ENCODE measurements around the gene PDPK1.

The PDPK1 gene

GRCh38 chr16:2537451-2538379 lies at the start of gene PDPK1:
PDPK1 (plus strand) TSS chr16:2538021; CDS start chr16:2538113, 92 bp downstream.
- peak; percentile 94 for DNase-seq

DNA sequence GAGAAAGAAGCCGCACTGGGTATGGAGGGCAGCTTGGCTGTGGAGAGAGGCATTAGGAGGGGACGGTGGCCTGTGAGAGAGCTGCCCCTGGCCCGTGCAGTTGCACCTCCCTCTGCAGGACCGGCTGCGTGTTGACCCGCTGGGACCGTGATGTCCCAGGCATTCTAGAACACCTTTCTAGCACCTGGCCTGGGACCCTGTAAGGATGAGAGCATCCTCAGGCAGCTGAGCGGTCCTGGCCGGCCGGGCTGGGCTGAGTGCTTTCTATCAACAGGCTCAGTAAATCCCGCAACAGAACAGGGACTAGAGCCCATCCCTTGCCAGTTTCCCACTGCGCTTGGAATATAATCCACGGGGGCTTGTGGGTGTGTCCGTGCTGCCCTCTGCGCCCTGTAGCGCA lies 48.2 kb upstream of the PDPK1 start:
- no peak for DNase-seq

DNA sequence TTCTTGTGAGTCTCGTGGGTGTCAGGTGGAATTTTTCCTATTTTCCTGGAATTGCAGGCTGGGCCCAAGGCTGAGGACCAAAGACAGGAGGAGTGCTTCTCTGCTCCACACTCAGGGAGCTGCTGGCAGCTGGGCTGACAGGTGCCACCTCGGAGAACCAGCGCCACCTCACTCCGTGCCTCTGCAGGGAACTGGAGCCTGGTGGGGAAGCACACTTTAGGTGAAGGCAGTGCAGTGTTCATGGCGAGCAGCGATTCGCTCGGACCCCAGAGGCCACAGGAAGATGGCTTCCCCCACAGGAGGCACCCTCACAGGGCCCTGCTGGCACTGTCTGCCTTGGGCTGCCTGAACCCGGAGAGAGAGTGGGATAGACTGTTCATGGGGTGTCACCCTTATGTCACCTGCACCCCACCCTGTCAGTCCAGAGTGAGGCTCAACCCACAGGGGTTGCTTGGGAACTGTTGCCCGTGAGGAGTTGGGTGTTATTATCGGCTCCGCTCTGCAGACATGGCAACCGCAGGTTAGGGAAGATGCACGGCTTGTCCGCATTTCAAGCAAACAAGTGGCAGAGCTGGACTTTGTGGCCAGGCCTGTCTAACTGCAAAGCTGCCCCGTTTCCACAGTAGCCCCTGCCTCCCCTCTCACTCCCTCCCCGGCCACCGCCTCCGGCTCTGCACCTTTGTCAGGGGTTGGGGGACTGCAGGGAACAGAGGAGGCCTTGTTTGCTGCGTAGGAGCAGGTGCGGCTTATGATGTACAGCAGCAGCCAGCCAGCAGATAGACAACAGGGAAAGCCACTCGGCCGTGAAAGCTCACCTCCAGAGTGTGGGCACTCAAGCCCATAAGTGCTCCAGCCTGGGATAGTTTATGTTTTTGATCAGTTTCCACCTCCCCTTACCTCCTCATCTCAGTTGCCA lies 47.4 kb upstream of the PDPK1 start:
- DNase-seq: no peak

DNA sequence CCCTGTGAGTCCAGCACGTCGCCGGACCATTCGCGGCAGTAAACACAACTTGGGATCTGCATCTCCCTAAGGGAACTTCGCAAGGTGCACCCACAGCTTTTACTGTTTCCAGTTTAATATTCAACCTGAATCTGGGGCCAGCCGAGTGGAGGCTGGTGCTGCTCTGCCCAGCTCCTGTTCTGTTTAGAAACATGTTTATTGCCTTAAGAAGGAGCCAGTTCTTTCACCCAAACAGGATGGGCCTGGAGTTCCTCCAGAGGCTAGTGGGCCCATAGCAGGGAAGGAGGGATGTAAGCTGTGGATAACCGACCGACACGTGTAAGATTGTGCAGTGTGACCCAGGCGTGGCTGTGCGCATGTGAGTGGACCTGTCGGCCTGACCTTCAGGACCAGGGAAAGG lies 45.5 kb upstream of the PDPK1 start:
- DNase-seq: no peak

DNA sequence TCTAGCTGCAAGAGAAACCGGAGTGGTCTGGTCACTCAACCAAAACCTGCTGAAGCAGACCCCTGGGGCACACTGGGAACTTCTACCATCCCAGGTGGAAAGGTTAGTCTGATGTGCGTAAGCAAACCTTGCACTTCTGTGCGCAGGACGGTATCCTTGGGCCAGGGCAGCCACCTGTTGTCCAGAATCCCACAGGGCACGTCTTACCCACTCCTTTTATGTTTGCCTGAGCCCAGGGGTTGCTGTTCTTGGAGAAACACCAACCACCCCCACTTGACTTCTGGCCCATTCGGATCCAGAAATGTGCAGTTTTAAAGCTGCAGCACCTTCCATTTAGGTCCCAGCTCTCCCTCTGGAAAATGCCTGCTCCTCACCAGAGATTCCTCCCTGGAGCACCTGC lies 44.2 kb upstream of the PDPK1 start:
- DNase-seq: no peak

DNA sequence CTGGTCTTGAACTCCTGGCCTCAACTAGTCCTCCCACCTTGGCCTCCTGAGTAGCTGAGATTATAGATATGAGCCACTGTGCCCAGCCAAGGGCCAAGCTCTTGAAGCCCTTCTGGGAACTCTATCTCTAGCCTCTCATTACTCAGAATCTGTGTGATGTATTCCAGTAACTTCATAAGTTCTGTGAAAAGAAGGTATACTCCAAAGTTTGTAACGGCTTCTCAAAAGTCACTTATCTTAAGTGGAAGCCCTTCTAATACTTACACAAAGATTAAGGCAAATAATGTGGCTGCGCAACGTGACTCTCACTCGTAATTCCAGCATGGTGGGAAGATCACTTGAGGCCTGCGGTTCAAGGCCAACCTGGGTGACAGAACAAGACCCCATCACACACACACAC lies 43.2 kb upstream of the PDPK1 start:
- no peak for DNase-seq

DNA sequence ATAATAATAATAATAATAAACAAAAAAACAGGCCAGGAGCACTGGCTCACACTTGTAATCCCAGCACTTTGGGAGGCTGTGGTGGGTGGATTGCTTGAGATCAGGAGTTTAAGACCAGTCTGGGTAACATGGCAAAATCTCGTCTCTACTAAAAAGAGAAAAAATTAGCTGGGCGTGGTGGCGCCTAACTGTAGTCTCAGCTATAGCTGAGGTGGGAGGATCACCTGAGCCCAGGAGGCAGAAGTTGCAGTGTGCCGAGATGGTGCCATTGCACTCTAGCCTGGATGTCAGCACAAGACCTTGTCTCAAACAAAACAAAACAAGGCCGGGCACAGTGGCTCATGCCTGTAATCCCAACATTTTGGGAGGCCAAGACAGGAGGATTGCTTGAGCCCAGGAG lies 42.8 kb upstream of the PDPK1 start:
- DNase-seq: no peak

DNA sequence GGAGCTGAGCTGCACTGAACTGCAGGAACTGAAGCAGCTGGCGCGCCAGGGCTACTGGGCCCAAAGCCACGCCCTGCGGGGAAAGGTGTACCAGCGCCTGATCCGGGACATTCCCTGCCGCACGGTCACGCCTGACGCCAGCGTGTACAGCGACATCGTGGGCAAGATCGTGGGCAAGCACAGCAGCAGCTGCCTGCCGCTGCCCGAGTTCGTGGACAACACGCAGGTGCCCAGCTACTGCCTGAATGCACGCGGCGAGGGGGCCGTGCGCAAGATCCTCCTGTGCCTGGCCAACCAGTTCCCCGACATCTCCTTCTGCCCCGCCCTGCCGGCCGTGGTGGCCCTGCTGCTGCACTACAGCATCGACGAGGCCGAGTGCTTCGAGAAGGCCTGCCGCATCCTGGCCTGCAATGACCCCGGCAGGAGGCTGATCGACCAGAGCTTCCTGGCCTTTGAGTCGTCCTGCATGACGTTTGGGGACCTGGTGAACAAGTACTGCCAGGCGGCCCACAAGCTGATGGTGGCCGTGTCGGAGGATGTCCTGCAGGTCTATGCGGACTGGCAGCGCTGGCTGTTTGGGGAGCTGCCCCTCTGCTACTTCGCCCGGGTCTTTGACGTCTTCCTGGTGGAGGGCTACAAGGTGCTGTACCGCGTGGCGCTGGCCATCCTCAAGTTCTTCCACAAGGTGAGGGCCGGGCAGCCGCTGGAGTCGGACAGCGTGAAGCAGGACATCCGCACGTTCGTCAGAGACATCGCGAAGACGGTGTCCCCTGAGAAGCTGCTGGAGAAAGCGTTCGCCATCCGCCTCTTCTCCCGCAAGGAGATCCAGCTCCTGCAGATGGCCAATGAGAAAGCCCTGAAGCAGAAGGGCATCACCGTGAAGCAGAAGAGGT lies 41.4 kb upstream of the PDPK1 start:
- DNase-seq: no peak

DNA sequence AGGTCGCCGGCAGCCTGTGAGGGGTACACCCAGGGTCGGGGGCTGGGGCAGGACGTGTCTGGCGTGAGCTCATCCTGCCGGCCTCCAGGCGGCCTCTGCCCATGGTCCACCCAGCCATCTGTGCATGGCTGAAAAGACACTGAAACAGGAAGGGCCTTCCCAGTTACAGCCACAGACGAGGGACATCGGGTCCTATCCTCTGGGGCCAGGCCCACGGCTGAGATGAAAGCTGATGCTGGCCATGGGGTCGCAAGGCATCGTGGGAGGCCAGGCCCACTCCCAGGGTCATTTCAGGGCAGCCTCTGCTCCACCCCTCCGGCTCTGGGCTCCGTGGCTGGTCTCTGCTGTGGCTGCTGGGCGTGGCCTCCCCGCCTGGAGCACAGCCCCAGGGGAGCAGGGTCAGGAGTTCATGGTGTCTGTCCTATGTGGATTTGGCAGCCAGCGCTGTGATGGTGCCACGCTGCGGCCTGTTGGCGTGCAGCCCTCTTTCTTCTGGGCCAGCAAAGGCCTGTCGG lies 40.6 kb upstream of the PDPK1 start:
- DNase-seq: no peak

DNA sequence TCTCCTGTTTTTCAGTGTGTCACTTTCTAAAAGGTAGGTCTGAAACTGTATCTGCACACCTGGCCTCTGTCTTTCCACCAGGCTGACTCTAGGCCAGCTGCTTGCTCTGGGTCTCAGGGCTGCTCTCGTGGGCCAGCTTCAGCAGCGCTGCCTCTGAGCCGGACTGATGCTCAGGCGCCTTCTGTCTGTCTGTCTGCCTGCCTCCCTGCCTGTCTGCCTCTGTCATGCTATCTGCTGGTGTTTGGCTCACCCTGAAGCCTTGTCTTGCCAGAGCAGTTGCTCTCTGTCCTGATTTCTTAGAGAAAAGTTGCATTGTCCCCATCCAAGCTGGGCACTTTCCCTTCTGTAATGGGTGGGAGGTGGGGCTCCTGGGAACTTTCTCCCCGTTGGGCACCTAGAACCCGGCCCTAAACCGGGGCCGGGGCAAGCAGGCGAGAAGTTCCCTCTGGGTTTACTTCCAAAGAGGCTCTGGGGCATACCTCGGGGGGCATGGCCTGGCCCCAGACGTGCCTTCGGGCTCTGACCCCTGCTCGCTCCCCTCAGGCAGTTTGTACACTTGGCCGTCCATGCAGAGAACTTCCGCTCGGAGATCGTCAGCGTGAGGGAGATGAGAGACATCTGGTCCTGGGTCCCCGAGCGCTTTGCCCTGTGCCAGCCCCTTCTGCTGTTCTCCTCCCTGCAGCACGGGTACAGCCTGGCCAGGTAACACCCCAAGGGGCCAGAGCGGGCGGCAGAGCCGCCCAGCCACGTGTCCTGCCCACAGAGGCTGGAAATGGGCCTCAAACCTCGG lies 39.9 kb upstream of the PDPK1 start:
- DNase-seq: no peak

- DNase-seq: no peak
These were observed 39.1 kb upstream of the PDPK1 start for GRCh38 chr16:2498531-2499253.

DNA sequence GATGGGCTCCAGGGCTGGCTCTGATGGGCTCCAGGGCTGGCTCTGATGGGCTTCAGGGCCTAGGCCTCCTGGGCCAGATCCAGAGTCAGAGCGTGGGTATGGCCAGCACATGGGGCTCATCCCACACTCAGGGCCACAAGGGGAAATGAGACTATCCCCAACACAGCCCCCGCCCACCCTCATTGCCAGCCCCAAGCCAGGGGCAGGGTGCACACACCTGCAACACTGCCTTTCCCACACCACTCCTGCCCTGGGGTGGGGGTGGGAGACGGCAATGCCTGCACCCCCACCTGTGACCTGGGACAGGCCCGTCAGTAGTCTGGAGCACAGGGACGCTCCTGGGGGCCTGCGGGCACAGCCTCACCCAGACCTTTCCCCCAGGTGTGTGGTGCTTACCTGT lies 38.4 kb upstream of the PDPK1 start:
- DNase-seq: no peak

DNA sequence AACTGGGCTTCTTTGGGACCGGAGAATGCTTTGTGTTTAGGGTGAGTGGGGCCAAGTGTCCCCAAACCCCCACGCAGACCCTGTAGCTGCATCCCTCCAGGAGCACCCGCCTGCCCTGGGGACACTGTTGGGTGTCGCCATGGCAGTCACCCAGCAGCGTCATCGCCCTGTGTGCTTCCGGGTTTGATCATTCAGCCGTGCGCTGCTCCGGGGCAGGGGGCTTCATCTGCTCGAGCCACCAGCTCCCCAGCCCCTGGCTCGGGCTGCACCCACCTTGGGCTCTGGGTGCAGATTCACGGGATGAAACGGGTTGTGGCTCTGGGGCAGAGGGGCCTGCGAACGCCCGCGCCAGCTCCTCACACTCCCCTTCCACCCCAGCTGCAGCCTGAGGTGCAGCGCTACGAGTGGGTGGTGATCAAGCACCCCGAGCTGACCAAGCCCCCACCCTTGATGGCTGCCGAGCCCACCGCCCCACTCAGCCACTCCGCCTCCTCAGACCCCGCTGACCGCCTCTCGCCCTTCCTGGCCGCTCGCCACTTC lies 37.9 kb upstream of the PDPK1 start:
- DNase-seq: no peak

- DNase-seq: no peak
These were observed 37.3 kb upstream of the PDPK1 start for GRCh38 chr16:2500430-2500917.

GRCh38 chr16:2500918-2501750 lies 36.7 kb upstream of the PDPK1 start:
- peak; percentile 77 for DNase-seq

GRCh38 chr16:2501946-2502895 lies 35.6 kb upstream of the PDPK1 start:
- no peak for DNase-seq

DNA sequence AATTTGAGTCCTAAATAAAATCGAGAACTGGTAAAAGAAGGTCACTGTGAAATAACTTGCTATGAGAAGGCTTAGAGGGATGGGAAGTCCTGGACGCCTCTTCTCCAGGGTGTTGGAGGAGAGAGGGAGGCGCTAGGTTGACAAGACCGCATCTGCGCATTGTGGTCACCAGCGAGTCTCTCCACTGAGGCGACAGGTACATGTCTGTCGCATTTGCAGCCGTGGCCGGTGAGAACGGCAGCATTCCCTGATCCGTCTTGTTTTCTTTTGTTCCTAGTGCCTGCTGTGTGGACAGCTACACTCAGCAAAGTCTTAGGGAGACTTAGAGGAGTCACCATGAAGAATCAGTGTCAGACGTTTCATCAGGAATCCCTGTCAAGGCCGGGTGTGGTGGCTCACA lies 32.1 kb upstream of the PDPK1 start:
- no peak for DNase-seq

- no peak for DNase-seq
These were observed 30.7 kb upstream of the PDPK1 start for GRCh38 chr16:2507052-2507659.
